DOHH2 (cell line): ENCODE results near the gene VCL.

Experiments used
- H3F3A ChIP-seq: fragments of 200-600 bp; sonication (generic), shearing (Covaris generic); 2 replicates; pipeline ENCODE4 v1.6.0; 2016; ENCODE audit warnings: antibody characterized with exemption, mild to moderate bottlenecking; ENCODE audit not compliant: control insufficient read depth, insufficient read depth
- H3K27ac ChIP-seq: fragments of 200-600 bp; sonication (generic); 2 replicates; pipeline ENCODE4 v1.5.1; 2014; ENCODE audit warnings: low read depth, mild to moderate bottlenecking, low read length, moderate library complexity
- H3K27me3 ChIP-seq: fragments of 200-600 bp; sonication (generic); 2 replicates; pipeline ENCODE4 v1.6.1; 2014; ENCODE audit warnings: mild to moderate bottlenecking, low read length, mixed read lengths; ENCODE audit not compliant: control insufficient read depth
- H3K36me3 ChIP-seq: fragments of 200-600 bp; sonication (generic); 2 replicates; pipeline ENCODE4 v1.6.1; 2014; ENCODE audit warnings: mild to moderate bottlenecking, low read length, moderate library complexity, mixed read lengths; ENCODE audit not compliant: control insufficient read depth
- H3K4me1 ChIP-seq: fragments of 200-600 bp; sonication (generic); 2 replicates; pipeline ENCODE4 v1.6.1; 2014; ENCODE audit warnings: mild to moderate bottlenecking, low read length, mixed read lengths; ENCODE audit not compliant: control insufficient read depth
- H3K4me2 ChIP-seq: fragments of 200-600 bp; sonication (generic); 2 replicates; pipeline ENCODE4 v1.6.0; 2014; ENCODE audit warnings: mild to moderate bottlenecking, low read length, moderate library complexity
- H3K4me3 ChIP-seq: fragments of 200-600 bp; sonication (generic); 2 replicates; pipeline ENCODE4 v1.5.1; 2014; ENCODE audit warnings: mild to moderate bottlenecking, low read length, mixed read lengths
- H3K79me2 ChIP-seq: fragments of 200-600 bp; sonication (generic); 2 replicates; pipeline ENCODE4 v1.6.1; 2014; ENCODE audit warnings: mild to moderate bottlenecking, low read length, mixed read lengths; ENCODE audit not compliant: control insufficient read depth
- H3K9me2 ChIP-seq: fragments of 200-600 bp; sonication (generic); replicated peaks from 2 replicates; pipeline ENCODE4 v1.6.1; 2014; ENCODE audit warnings: mild to moderate bottlenecking, low read length, mixed read lengths; ENCODE audit not compliant: control insufficient read depth
- H3K9me3 ChIP-seq: fragments of 200-600 bp; sonication (generic); 2 replicates; pipeline ENCODE4 v1.6.1; 2014; ENCODE audit warnings: antibody characterized with exemption, low read length, mixed read lengths; ENCODE audit not compliant: control insufficient read depth, insufficient read depth
- H4K20me1 ChIP-seq: fragments of 200-600 bp; sonication (generic); 2 replicates; pipeline ENCODE4 v1.6.0; 2014; ENCODE audit warnings: low read depth, mild to moderate bottlenecking, antibody characterized with exemption, low read length, moderate library complexity; ENCODE audit not compliant: control insufficient read depth, insufficient read depth
- EZH2phosphoT487 ChIP-seq: fragments of 200-600 bp; sonication (generic); IDR thresholded peaks from 2 replicates; pipeline ENCODE4 v1.6.1; 2017; ENCODE audit warnings: borderline replicate concordance, mild to moderate bottlenecking, antibody characterized with exemption, low read length, moderate library complexity, mixed read lengths
- TF ChIP-seq, protein P1 (sequence below): fragments of 200-600 bp; sonication (generic); IDR thresholded peaks from one replicate; pipeline ENCODE4 v1.5.1; 2014; ENCODE audit warnings: antibody characterized with exemption, mild to moderate bottlenecking, low read depth, low read length; ENCODE audit not compliant: poor library complexity, severe bottlenecking

VCL gene

DNA sequence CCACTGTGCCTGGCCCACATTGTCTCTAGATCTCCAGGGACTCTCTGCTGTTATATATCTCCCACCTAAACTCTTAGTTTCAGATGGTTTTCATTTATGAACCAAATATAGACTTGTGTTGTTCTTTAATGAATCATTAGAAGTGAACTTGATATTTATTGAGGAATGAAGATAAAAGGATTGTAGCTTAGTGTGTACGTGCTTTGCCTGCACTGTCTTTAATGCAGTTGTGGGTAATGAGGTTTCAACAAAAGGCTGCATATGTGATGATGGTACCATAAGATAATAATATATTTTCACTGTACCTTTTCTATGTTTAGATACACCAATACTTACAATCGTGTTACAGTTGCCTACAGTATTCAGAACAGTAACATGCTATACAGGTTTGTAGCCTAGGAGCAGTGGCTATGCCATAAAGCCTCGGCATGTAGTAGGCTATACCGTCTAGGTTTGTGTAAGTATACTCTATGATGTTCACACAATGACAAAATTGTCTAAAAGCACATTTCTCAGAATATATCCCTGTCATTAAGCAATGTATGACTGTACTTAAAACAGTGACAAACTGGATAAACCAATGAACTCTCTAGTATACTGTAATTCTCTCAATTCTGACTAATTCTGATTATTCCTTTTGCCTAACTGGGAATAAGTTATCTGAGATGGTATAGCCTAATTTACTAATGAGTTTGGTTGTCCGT is 25.2 kb downstream of the VCL start:
- no peaks in the 10 kb centered on the region for H3K9me2 ChIP-seq
- no peaks in the 10 kb centered on the region for H3K9me3 ChIP-seq
- H3K4me1 ChIP-seq, result peaks cover 45% of the 10 kb centered on the region
- no peak overlapping the region for H3K4me3 ChIP-seq
- TF ChIP-seq, protein P1, sequence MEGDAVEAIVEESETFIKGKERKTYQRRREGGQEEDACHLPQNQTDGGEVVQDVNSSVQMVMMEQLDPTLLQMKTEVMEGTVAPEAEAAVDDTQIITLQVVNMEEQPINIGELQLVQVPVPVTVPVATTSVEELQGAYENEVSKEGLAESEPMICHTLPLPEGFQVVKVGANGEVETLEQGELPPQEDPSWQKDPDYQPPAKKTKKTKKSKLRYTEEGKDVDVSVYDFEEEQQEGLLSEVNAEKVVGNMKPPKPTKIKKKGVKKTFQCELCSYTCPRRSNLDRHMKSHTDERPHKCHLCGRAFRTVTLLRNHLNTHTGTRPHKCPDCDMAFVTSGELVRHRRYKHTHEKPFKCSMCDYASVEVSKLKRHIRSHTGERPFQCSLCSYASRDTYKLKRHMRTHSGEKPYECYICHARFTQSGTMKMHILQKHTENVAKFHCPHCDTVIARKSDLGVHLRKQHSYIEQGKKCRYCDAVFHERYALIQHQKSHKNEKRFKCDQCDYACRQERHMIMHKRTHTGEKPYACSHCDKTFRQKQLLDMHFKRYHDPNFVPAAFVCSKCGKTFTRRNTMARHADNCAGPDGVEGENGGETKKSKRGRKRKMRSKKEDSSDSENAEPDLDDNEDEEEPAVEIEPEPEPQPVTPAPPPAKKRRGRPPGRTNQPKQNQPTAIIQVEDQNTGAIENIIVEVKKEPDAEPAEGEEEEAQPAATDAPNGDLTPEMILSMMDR, result no peak
- no peak for TF ChIP-seq EZH2phosphoT487
- peaks cover 5% of the 10 kb centered on the region; the same call in 1 of the 2 replicates for H4K20me1 ChIP-seq
- no peaks in the 10 kb centered on the region; the same call in none of the 2 replicates for H3F3A ChIP-seq
- H3K27me3 ChIP-seq, result no peaks in the 10 kb centered on the region
- no peak overlapping the region for H3K4me2 ChIP-seq
- H3K27ac ChIP-seq, result no peak overlapping the region
- peaks cover 11% of the 10 kb centered on the region for H3K36me3 ChIP-seq
- peaks cover 75% of the 10 kb centered on the region for H3K79me2 ChIP-seq

GRCh38 chr10:74024600-74024999 is 26.7 kb downstream of the VCL start:
- TF ChIP-seq, protein P1, result no peak
- TF ChIP-seq EZH2phosphoT487, result no peak
- no peaks in the 10 kb centered on the region for H3K27me3 ChIP-seq
- H3K9me2 ChIP-seq, result no peaks in the 10 kb centered on the region
- H3K79me2 ChIP-seq, result peaks cover 70% of the 10 kb centered on the region
- H4K20me1 ChIP-seq, result peaks cover 5% of the 10 kb centered on the region; the same call in 1 of the 2 replicates
- H3K4me1 ChIP-seq, result peaks cover 45% of the 10 kb centered on the region
- no peaks in the 10 kb centered on the region for H3K9me3 ChIP-seq
- no peaks in the 10 kb centered on the region; the same call in none of the 2 replicates for H3F3A ChIP-seq
- H3K4me3 ChIP-seq, result no peak overlapping the region
- no peak overlapping the region for H3K27ac ChIP-seq
- H3K4me2 ChIP-seq, result no peak overlapping the region
- H3K36me3 ChIP-seq, result peaks cover 6% of the 10 kb centered on the region

- no peaks in the 10 kb centered on the region for H3K9me3 ChIP-seq
- H3K4me2 ChIP-seq, result no peak overlapping the region
- H3K27me3 ChIP-seq, result no peaks in the 10 kb centered on the region
- peaks cover 5% of the 10 kb centered on the region; the same call in 1 of the 2 replicates for H4K20me1 ChIP-seq
- H3K27ac ChIP-seq, result no peak overlapping the region
- peaks cover 40% of the 10 kb centered on the region for H3K4me1 ChIP-seq
- TF ChIP-seq, protein P1, result no peak
- no peak for TF ChIP-seq EZH2phosphoT487
- H3K9me2 ChIP-seq, result no peaks in the 10 kb centered on the region
- peaks cover 6% of the 10 kb centered on the region for H3K36me3 ChIP-seq
- H3K79me2 ChIP-seq, result peaks cover 72% of the 10 kb centered on the region
- no peak overlapping the region for H3K4me3 ChIP-seq
- H3F3A ChIP-seq, result no peaks in the 10 kb centered on the region; the same call in none of the 2 replicates
Measured at GRCh38 chr10:74025380-74025978, 27.6 kb downstream of the VCL start.
